Breast epithelium (tissue), 4 donors: Measurements from ENCODE around the gene CFI. TPM values are rescaled to one million over a fixed set of nuclear protein-coding genes. Genes with fewer than 3 reads are reported as not detected.
"Not testable (repeated sequence)": the region's sequence is repeated elsewhere in the genome, so short reads cannot be mapped to it uniquely, and the experiment has no call there.

Experiments used
- DNase-seq, 2 donors: peaks; one replicate each; pipeline ENCODE4 v3.0.0-alpha.2; 2019; ENCODE audit warnings: low spot score in 2 of 2
- H3K27ac ChIP-seq, 2 donors: fragments of 200-600 bp; sonication (generic) in 1 of 2; one replicate each; pipeline ENCODE4 v1.5.1; 2016 to 2019; ENCODE audit warnings: mild to moderate bottlenecking in 1 of 2
- H3K27me3 ChIP-seq, 2 donors: fragments of 200-600 bp; sonication (generic) in 1 of 2; one replicate each; pipeline versions ENCODE4 v1.5.1 to v1.6.0; 2017 to 2019; ENCODE audit warnings: control low read depth in 1 of 2, mild to moderate bottlenecking in 1 of 2
- H3K36me3 ChIP-seq: fragments of 200-600 bp; one replicate; pipeline ENCODE4 v1.5.1; 2019
- H3K4me1 ChIP-seq, 2 donors: fragments of 200-600 bp; sonication (generic); one replicate each; pipeline ENCODE4 v1.5.1; 2016 to 2019; ENCODE audit warnings: control low read depth in 1 of 2
- H3K4me3 ChIP-seq, 3 donors: fragments of 200-600 bp; sonication (generic); 1 replicate in 2 of 3; 2 replicates in 1 of 3; pipeline ENCODE4 v1.5.1; 2016 to 2019; ENCODE audit warnings: mild to moderate bottlenecking in 3 of 3, moderate library complexity in 2 of 3
- H3K9me3 ChIP-seq, 2 donors: fragments of 200-600 bp; sonication (generic) in 1 of 2; one replicate each; pipeline ENCODE4 v1.5.1; 2016 to 2019; ENCODE audit warnings: control low read depth in 1 of 2
- POLR2A ChIP-seq: fragments of 450-650 bp; IDR thresholded peaks from one replicate; pipeline ENCODE4 v1.6.1; 2016; ENCODE audit warnings: antibody characterized with exemption, mild to moderate bottlenecking, moderate library complexity
- POLR2AphosphoS5 ChIP-seq, 3 donors: sonication (generic); formaldehyde crosslinking; IDR thresholded peaks; one replicate each; pipeline ENCODE4 v1.6.1; 2017; ENCODE audit warnings: antibody characterized with exemption in 3 of 3
- intact Hi-C: fragments of 100-400 bp; cut with DNase I; formaldehyde crosslinking; loops from one replicate; pipeline ENCODE4 v1.15.1; 2023; ENCODE audit warnings: low total_unique reads
- total RNA-seq, 3 donors: library from RNA; depleted of rRNA; stranded (reverse); fragments of >200 nt; gene quantifications; one replicate each; pipeline ENCODE4 v1.1.0, GENCODE V29; 2016
- TF ChIP-seq, protein P1 (sequence below), 3 donors: fragments of 450-650 bp; IDR thresholded peaks; one replicate each; pipeline ENCODE4 v1.5.1; 2016 to 2017; ENCODE audit warnings: antibody characterized with exemption in 3 of 3, mild to moderate bottlenecking in 3 of 3, moderate library complexity in 3 of 3

The CFI gene
- total RNA-seq, 3 donors from 2014 or later: 15.8 to 56.5 (median 32.1) TPM

DNA sequence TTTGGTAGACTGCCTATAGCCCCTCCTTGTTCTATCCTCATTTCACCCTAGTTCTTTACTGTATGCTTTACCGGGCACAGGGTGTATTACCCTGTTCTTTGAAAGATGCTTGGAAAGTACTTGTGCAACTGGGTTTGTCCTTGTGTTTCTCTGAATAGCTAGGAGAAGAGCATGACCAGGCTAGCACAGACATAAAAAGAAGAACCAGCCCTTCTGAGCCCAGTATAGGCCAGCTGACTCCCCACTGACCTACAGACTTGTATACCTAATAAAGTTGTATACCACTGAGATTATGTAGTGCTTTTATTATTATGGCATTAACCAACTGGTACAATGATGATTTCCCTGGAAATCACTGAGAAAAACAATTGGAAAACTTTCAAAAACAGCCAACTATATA, 15.0 kb downstream of the CFI start:
- TF ChIP-seq POLR2A (no peak), POLR2AphosphoS5 (IDR thresholded peaks at IDR 0.05) (no peak)
- TF ChIP-seq, protein P1, sequence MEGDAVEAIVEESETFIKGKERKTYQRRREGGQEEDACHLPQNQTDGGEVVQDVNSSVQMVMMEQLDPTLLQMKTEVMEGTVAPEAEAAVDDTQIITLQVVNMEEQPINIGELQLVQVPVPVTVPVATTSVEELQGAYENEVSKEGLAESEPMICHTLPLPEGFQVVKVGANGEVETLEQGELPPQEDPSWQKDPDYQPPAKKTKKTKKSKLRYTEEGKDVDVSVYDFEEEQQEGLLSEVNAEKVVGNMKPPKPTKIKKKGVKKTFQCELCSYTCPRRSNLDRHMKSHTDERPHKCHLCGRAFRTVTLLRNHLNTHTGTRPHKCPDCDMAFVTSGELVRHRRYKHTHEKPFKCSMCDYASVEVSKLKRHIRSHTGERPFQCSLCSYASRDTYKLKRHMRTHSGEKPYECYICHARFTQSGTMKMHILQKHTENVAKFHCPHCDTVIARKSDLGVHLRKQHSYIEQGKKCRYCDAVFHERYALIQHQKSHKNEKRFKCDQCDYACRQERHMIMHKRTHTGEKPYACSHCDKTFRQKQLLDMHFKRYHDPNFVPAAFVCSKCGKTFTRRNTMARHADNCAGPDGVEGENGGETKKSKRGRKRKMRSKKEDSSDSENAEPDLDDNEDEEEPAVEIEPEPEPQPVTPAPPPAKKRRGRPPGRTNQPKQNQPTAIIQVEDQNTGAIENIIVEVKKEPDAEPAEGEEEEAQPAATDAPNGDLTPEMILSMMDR (IDR thresholded peaks at IDR 0.05): no peak
- intact Hi-C loops: no loop called here
- no peak overlapping the region for H3K27ac ChIP-seq
- no peaks in the 10 kb centered on the region for H3K9me3 ChIP-seq
- H3K36me3 ChIP-seq: no peaks in the 10 kb centered on the region
- H3K4me3 ChIP-seq: no peak overlapping the region
- DNase-seq: no peak
- no peaks in the 10 kb centered on the region for H3K27me3 ChIP-seq
- H3K4me1 ChIP-seq: no peaks in the 10 kb centered on the region

DNA sequence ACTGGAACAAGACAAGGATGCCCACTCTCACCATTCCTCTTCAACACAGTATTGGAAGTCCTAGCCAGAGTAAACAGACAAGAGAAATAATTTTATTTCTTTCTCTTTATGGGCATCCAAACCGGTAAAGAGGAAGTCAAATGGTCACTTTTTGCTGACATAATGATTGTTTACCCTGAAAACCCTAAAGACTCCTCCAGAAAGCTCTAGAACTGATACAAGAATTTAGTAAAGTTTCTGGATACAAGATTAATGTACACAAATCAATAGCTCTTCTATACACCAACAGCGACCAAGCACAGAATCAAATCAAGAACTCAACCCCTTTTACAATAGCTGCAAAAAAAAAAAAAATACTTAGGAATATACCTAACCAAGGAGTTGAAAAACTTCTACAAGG, 19.7 kb downstream of the CFI start:
- H3K9me3 ChIP-seq, H3K4me1 ChIP-seq, intact Hi-C loops, H3K36me3 ChIP-seq, H3K27ac ChIP-seq, H3K27me3 ChIP-seq, DNase-seq, H3K4me3 ChIP-seq: not testable (repeated sequence)

DNA sequence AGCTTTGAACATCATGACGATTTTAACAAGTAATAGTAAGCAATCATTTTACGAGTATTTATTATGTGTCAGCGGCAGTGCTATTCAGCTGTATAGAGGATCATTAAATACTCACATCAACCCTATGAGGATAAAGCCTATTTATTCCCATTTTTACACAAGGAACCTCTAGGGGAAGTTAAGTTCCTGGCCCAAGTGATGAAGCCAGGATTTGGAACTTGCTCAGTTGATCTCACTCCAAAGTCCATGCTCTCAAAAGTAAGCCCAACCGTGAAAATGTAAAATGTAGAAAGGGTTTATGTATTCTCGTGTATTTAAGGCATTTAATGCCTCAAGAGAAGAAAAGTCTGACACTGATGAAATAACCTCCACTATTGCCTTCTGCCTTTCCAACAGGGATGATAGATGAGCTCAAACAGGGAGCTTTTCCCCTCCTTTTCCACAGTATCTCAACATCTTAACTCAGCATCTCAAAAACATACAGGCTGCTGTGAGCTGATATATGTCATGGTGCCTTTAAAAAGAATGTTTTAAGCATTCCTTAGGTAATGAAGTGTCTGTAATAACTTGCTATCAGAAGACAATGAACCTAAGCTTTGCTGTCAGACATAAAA, 36.9 kb downstream of the CFI start:
- Histone ChIP-seq H3K27me3 (no peaks in the 10 kb centered on the region), H3K9me3 (no peaks in the 10 kb centered on the region), H3K4me3 (no peak overlapping the region), H3K4me1 (no peaks in the 10 kb centered on the region), H3K27ac (no peak overlapping the region), H3K36me3 (no peaks in the 10 kb centered on the region)
- TF ChIP-seq POLR2A (no peak), POLR2AphosphoS5 (IDR thresholded peaks at IDR 0.05) (no peak)
- TF ChIP-seq, protein P1 (IDR thresholded peaks at IDR 0.05): no peak
- no peak for DNase-seq
- intact Hi-C loops: loop anchor here (5.0 kb wide), 1 partner anchor 908 kb away; no protein-coding TSS in a partner anchor

DNA sequence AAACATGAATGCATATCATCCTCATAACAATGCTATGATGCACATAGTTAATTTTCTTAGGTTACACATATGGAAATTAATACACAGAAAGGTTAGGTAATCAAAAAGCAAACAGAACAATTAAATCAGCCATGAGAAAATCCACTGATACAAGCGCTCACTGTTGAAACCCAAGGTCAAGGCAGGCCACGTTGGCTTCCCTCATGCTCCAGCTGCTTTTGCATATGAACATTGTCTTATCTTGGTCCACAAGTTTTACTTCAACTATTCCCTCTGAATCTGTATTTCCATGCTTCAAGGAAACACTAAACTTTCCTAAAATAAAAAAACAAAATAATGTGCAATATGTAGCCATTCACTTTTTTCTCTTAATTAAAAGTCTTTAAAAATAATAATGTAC, 37.4 kb downstream of the CFI start:
- Histone ChIP-seq H3K9me3 (no peaks in the 10 kb centered on the region), H3K4me3 (no peak overlapping the region), H3K27ac (no peak overlapping the region), H3K4me1 (no peaks in the 10 kb centered on the region), H3K27me3 (no peaks in the 10 kb centered on the region), H3K36me3 (no peaks in the 10 kb centered on the region)
- no peak for TF ChIP-seq POLR2AphosphoS5 (IDR thresholded peaks at IDR 0.05)
- TF ChIP-seq, protein P1 (IDR thresholded peaks at IDR 0.05): no peak
- no peak for TF ChIP-seq POLR2A
- DNase-seq: no peak
- intact Hi-C loops: no loop called here

DNA sequence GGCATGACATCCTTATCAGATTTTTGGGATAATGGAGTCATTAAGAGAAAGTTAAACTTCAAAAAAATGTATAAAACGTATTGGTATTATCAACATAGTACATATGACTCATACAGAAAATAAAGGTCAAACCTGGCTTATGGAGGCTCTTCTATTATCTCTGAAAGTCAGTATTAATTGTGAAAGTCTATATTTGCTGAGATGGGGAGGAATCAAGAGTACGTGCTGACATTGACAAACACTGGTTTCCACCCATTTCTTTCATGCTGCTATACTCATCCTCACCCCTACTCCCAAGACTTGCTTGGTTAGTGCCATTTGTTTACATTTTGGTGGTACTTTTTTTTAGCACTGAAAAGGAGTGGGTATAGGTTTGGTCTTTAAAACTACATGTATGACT, 41.1 kb downstream of the CFI start:
- Histone ChIP-seq H3K4me1 (no peaks in the 10 kb centered on the region), H3K4me3 (no peak overlapping the region), H3K27ac (no peak overlapping the region), H3K36me3 (no peaks in the 10 kb centered on the region), H3K27me3 (no peaks in the 10 kb centered on the region), H3K9me3 (no peaks in the 10 kb centered on the region)
- intact Hi-C loops: no loop called here
- TF ChIP-seq POLR2AphosphoS5 (IDR thresholded peaks at IDR 0.05) (no peak), POLR2A (no peak)
- TF ChIP-seq, protein P1 (IDR thresholded peaks at IDR 0.05): no peak
- DNase-seq: no peak

DNA sequence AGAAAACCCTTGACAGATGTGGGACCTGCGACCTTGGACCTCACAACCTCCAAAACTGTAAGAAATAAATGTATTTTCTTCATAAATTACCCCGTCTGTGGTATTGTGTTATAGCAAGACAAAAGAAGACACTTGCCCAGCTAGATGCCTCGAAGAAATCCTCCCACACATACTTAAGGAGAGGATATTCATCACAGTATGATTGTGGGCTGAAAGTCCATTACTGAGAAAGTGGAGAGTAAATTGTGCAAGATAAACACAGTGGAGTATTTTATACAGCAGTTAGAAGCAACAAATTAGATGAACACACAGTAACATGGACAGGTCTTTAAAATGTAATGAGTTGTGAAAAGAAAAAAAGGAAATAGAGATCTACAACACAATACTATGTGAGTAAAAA, 46.1 kb downstream of the CFI start:
- Histone ChIP-seq H3K4me1 (no peaks in the 10 kb centered on the region), H3K4me3 (no peak overlapping the region), H3K9me3 (no peaks in the 10 kb centered on the region), H3K27me3 (no peaks in the 10 kb centered on the region), H3K36me3 (no peaks in the 10 kb centered on the region), H3K27ac (no peak overlapping the region)
- TF ChIP-seq, protein P1 (IDR thresholded peaks at IDR 0.05): no peak
- TF ChIP-seq POLR2AphosphoS5 (IDR thresholded peaks at IDR 0.05): no peak
- TF ChIP-seq POLR2A: no peak
- no peak for DNase-seq
- intact Hi-C loops: no loop called here
